Measurements from ENCODE around the gene BNIP3.

DNA sequence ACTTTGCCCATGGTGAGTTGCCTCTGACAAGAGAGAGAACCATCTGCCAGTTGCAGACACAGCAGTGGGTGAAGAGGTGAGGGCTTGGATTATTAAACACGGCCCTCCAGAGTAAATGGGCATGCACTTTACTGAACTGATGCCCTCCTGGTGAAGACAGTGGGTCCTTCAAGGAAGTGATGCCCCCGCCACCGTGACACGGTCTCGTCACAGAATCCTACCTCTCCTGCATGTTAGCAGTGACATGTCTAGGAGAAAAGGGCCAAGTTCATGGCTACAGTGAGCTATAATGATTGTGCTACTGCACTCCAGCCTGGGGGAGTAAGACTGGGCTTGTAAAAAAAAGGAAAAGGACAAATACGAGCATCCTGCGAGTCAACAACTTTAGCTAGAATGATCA is 2.4 kb downstream of the BNIP3 start:
- TF ChIP-seq CTCF (IDR thresholded peaks at IDR 0.05; ENCODE audit: insufficient read depth, low read length), result no peak
- no peak for TF ChIP-seq POLR2AphosphoS5 (IDR thresholded peaks at IDR 0.05; ENCODE audit: low read depth)
- no peak for TF ChIP-seq GABPA (IDR thresholded peaks at IDR 0.05; ENCODE audit: low read depth)
- TF ChIP-seq, protein P1, sequence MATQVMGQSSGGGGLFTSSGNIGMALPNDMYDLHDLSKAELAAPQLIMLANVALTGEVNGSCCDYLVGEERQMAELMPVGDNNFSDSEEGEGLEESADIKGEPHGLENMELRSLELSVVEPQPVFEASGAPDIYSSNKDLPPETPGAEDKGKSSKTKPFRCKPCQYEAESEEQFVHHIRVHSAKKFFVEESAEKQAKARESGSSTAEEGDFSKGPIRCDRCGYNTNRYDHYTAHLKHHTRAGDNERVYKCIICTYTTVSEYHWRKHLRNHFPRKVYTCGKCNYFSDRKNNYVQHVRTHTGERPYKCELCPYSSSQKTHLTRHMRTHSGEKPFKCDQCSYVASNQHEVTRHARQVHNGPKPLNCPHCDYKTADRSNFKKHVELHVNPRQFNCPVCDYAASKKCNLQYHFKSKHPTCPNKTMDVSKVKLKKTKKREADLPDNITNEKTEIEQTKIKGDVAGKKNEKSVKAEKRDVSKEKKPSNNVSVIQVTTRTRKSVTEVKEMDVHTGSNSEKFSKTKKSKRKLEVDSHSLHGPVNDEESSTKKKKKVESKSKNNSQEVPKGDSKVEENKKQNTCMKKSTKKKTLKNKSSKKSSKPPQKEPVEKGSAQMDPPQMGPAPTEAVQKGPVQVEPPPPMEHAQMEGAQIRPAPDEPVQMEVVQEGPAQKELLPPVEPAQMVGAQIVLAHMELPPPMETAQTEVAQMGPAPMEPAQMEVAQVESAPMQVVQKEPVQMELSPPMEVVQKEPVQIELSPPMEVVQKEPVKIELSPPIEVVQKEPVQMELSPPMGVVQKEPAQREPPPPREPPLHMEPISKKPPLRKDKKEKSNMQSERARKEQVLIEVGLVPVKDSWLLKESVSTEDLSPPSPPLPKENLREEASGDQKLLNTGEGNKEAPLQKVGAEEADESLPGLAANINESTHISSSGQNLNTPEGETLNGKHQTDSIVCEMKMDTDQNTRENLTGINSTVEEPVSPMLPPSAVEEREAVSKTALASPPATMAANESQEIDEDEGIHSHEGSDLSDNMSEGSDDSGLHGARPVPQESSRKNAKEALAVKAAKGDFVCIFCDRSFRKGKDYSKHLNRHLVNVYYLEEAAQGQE (IDR thresholded peaks at IDR 0.05; ENCODE audit: insufficient replicate concordance, low read depth), result no peak
- TF ChIP-seq SPI1 (IDR thresholded peaks at IDR 0.05; ENCODE audit: borderline replicate concordance, low read depth), result no peak
